CD4-positive, alpha-beta T cell treated with Interleukin-17A for 4 hours (primary cell): ENCODE measurements around the gene VTI1A.

Experiments used
- DNase-seq: peaks from one replicate; pipeline ENCODE4 v3.0.0-alpha.2; 2020; ENCODE audit warnings: mixed read lengths

VTI1A gene

DNA sequence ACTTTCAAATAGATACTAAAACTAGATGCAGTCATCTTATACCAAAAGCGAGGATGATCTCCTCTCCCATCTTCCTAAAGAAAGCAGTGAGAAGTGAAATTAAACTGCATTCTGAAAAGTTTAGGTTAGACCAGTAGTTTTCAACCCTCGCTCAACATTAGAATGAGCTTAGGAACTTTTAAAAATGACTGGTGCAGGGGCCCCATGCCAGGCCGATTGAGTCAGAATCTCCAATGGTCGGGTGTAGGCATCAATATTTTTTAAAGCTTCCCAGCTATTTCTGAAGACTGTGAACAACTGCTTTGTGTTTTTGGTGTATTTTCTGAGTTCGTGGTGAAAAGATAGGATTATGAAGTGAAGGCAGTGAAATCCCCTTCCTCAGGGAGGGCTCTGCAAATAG, 146.0 kb downstream of the VTI1A start:
- DNase-seq: no peak

DNA sequence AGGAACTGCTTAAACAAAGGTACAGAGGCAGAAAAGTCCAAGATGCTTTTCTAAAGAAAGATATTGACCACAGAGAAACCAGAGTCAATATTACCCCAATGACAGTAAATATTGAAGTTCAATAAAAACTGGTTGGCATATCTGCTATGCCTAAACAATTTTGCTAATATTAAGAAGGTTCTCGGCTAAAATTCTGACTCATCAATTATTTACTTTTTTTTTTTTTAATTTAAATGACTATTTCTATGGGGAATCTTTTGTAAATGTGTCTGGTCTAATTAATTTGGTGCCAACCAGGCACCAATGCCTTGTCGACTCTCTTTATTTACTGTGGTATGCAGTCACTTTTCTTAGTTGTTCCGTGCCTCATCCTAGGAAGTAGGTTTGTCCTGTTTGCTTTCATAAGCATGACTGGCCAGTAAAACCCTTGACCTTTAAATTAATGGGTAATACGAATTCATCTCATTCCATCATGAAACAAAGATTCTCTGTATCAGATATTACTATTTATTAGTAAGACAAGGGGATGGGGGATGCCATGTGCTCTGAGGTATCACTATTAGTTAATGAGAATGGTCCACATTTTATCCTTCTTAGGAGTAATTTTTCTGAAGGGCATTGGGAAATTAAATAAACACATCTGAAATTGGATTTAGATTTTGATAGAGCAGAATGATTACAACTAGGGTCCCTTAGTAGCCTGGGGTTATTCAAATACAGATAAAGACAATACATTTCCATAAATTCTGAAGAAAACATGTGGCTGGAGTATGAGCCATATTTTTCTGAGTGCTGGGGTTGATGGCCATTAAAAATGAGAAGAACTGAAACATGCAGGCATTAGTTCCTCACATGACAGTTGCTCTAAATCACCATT, 154.4 kb downstream of the VTI1A start:
- DNase-seq: no peak

DNA sequence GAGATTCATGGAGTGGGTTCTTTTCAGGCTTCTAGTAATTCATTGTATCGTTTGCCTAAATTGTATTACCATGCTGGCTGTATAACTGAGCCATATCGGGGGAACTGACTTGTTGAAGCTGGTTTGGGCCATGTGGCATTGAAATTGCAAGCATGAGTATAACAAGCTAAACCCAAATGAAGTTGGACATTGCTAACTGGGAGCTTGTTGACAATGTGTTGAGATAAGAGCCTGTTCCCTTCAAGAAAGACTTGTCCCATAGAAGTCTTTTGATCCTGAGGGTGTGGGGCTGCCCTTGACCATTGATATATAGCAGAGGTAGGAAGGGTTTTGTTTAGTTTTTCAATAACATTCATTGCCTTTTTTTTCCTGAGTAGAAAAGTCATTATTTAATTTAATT, 156.0 kb downstream of the VTI1A start:
- DNase-seq: no peak

DNA sequence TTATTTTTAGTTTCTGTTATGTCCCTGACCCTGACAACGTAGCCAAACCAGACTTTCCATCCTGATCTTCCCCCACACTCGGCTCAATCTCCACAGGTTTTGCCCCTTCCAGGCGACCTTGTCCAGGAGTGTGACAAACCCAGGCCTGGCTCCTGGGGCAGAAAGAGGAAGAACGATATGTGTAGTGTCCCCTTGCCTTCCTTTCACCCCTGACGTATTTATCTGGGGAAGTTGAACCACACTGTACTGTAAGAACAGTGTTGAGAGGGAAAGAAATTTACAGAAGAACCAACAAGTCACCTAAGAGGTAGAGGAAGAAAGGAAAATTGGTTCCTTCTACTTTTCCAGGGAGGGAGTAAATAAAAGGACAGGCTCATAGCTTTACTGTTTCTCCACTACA, 158.0 kb downstream of the VTI1A start:
- DNase-seq: no peak

DNA sequence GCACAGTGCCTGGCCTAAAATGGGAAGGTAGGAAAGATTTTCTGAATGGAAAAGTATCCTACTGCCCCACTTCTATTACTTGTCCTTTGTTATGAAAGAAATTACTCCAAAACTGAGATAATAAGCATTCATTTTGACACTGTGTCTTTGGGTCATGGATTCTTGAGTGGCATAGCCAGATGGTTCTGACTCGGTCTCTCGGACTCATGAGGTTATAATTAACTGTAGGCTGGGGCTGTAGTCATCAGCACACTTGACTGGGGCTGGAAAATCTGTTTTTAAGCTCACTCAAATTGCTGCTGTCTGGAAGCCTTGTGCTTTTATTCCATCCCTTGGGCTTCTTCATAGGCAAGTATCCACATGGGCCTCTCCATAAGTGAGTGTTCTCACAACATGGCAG, 160.5 kb downstream of the VTI1A start:
- no peak for DNase-seq

DNA sequence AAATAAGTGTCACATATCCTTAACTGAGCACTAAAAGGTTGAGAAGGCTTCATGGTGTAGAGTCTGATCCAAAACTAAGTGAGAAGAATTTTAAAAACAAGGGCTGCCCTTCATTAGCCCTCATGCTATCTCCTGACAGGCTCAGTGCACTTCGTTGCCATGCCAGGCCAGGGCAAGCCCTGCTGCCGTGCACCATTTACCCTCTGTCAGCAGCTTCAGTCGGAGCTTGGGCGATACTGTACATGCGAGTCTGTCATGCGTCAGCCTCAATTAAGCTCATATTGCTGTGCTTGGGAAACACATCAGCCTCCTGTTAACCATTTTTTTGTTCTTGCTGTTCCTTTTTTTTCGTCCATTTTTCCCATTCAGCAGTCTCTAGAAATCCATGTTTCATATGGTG, 166.6 kb downstream of the VTI1A start:
- DNase-seq: no peak

DNA sequence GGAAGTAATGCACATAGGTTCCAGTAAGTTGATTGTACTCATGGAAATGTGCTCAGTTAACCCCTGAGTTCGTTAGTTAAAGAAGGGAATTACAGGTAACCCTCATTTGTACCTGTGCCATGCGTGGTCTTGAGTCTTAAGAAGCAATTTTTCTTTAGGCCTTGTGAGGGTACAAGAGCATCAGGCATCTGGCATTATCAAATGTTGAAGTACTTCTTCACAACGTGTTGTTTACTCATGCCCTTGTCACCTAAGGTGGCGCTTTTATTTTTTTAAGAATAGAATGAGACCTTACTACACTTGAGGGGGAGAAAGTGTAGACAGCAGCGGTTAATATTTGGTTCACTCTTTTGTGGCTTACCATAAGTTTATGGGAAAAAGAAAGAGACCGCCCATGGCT, 167.1 kb downstream of the VTI1A start:
- DNase-seq: no peak

DNA sequence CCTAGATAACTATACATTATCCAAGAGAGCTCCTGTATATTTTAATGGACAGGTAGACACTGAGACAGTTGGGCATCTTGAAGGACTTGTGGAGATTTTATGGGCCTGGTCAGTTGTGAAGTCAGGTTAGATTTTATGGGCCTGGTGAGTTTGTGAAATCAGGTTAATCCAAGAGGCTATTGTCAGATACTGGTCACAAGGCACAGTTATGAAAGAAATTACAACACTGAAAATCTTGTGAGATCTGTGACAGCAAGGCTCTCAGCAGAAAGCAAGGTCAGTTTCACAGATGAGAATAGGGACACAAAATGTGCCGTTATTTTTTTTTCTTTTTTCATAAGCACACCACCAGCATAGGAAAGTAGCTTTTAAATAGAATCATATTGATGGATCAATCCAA, 167.6 kb downstream of the VTI1A start:
- no peak for DNase-seq

DNA sequence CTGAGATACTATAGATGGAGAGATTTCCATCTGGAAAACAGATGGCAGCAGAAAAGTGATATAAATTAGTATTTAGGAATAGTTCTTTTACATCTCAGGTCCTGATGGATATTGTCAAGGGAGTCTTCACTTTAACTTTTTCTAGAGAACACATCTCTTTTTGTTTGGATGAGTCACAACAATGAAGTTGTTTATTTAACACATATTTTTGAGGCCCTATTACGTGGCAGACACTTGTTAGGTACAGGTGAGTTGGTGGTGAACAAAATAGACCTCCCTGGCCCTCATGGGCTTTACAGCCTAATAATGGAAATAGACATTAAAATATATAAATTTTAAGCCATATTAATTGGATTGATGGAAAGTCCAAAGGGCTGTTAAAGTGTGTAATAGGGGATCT, 168.3 kb downstream of the VTI1A start:
- no peak for DNase-seq

DNA sequence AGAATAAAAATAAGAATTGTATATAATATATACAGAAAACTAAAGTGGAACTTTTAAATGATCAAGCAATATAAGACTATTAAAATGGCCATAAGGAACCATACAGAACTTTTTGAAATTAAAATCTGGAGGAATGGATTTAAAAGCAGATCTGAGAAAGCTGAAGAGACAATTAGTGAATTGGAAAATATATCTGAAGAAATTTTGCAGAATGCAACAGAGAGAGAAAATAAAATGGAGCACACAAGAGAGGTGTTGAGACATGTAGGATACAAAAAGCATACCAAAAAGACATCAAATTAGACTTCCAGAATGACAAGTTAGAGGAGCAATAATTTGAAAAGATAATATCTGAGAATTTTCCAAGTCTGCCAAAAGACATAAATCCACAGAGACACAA, 169.6 kb downstream of the VTI1A start:
- no peak for DNase-seq

DNA sequence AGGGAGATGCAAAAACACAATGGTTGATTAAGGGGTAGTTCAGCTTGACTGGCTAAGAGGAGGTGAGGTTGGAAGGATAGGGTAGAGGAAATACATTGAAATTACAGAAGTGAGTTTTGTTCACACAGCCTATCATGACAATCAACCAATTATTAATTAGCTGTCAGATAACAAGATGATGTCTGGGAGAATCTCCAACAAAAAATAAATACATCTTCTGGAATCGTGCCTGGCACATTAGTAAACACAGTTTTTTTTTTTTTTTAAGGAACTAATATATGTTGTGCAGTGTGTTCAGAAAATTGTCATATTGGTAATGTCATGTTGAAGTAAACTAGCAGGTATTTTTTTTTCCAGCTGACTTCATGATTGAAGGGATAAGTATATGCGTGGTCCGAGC, 171.8 kb downstream of the VTI1A start:
- DNase-seq: no peak

DNA sequence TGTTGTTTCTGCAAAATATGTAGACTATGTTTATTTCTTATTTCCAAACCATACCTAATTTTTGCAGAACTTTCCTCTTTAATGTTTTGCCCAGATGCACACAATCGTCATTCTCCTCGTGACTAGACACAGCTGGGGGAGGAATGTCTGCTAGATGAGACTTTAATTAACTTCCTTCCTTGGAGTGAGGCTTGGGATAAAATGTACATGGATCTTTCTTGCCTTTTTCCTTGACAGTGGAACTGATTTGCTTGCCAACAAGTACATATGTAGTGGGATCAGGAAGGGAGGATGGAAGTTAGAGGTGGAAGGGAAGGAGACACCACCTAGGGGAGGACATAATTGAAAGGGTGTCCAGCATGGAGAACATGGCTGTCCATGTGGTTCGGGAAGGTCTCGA, 172.5 kb downstream of the VTI1A start:
- DNase-seq: no peak

DNA sequence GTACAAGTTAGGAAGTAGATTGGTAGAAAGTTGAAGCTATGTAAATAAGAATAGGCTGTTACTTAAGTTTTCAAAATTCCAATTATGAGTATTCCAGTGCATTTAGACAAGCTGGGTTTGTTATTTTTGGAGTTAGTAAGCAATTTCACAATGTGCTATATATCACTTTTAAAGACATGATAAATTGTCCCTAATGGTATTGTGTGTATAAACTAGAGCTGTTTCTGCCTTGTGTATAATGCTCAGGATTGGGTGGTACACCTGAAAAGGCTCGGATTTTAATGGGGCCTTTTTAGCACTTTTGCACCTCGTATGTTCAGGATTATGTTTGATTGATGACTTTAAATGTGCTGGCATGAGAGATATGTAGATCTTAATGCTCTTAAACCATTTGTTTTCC, 175.8 kb downstream of the VTI1A start:
- no peak for DNase-seq

DNA sequence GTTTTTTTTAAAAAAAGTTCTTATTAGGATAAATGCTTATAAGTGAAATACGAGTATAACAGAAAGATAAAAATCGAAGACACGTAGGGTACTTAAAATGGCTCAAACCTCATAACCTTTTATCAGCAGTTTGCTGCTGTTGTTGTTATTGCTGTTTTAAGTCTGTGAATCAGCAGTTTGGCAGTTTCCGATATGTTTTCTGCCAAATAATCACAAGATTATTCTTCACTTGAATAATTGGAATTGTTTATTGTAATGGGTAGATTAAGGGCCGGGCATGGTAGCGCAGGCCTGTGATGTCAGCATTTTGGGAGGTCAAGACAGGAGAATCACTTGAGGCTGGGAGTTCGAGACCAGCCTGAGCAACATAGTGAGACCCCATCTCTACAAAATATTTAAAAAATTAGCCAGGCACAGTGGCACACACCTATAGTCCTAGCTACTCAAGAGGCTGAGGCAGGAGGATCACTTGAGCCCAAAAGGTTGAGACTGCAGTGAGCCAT, 177.6 kb downstream of the VTI1A start:
- no peak for DNase-seq

DNA sequence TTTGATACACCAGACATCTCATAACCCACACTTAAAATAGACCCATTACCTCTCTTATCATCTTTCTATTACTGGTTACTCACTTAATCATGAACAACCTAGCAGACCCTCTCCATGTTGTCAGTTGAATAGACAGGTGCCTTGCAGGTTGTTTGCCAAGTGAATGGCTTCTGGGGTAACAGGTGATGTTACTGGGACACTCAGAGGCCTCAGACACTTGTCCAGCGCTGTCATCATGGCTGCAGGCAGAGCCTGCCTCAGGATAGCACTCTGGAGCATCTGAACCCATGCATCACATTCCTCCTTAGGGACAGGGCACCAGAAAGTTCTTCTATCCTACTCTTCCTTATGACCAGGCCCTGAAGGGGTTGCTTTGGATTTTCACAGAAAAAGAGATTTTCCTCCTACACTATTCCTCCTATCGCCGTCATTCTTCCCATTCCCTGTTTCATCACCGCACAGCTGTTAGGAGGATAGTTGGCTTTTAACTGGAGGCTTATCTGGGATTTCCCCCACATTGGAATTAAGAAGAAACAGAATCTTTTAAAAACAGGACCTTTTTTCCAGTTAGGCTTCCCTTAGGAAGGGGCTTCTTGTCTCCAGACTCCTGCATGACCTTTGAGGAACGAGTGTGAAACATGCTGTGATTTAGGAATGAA, 182.1 kb downstream of the VTI1A start:
- no peak for DNase-seq

DNA sequence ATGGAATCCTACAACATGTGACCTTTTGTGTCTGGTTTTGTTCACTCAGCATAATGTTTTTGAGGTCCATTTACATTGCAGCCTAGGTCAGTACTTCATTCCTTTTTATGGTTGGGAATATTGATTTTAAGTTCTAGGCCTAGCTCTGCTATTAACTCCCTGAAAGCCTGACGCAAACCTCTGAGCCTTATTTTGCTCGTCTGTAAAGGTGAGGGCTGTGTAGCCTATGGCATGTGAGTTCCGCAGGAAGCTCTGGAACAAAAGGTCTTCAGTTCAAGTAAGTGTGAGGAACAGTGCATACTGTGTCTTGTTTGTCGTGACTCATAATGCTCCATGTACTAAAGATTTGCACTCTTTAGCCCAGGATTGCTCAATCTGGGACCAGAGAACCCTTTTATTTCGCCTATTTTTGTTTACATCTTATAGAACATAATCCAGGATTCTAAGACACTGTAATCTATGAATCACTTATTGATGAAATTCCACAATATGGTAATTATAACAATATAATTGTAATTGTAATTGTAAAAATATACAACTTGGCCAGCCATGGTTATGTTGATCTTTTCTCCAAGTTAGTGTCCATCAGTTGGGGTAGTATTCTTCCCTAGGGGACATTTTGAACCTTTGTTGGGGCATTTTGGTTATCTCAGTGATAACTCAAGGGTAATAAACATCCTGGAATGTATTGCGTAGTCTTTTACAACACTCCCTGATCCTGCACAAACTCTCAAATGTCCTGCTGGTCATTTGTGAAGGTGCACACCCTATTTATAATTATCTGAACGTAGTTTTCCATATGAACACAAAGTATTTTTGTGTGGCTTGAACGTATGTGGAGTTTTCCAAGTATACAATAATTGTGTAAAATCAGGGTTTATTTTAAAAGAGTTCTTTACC, 184.7 kb downstream of the VTI1A start:
- no peak for DNase-seq

DNA sequence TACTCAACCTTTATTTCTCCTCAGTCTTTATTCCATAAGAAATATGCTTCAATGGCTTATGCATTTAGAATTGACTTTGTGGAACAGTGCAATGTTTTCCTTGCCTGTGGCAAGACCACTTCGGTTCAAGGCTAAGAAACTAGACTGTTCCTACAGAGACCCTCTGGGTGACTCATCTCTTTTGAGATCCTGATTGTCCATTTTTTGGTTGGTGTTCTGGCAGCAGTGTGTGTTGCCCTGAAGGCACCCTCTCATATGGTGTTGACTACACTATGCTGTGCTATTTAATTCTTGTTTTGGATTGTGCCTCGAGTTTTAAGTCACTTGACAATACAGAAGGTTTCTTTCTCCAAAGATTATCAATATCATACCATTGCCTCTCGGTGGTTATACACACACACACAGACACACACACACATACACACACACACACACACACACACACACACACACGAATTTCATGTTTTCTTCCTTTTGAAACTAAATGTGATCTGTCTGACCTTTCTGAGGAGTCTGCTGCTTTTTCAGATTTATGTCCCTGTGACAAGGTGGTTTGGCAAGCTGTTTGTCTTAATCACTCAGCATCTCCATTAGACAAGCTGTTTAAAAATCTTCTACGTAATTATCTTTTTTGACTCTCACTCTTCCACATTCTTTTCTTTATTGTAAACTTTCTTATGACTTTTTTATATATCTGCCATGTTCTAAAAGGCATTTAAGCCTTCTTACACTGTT, 187.2 kb downstream of the VTI1A start:
- no peak for DNase-seq

DNA sequence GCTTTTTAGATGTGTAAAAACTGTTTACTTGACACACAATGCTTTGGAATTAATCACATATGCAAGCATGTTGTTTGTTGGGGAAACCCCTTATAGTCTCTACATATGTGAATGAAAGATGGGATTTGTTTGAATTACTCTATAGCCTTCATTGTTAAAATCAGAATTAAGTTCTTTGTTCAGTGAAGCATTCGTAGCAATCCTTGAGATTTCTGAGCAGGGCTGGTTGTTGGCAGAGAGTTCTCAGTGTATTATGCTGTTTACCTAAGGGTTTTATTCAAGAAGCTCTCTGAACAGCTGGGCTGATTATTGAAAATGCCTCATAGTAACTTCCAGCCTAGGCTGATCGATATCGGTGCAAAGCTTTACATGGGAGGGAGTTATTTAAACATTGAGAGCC, 190.9 kb downstream of the VTI1A start:
- DNase-seq: no peak

DNA sequence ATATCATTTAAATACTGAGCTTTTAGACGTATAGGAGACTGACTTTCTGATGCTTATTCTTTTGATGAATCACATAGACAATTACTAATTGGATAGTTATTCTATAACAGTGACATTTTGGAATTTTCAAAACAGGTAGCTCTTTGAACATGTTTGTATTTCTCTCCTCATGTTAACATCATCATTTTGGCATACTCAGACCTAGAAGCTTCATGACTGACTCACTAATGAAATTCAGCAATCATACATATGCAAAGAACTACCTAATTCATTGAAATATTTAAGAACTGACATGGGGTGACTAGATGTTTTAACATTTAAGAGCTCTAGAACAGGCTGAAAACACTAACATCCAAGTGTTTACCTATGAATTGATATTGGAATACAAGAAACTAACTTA, 192.3 kb downstream of the VTI1A start:
- no peak for DNase-seq

DNA sequence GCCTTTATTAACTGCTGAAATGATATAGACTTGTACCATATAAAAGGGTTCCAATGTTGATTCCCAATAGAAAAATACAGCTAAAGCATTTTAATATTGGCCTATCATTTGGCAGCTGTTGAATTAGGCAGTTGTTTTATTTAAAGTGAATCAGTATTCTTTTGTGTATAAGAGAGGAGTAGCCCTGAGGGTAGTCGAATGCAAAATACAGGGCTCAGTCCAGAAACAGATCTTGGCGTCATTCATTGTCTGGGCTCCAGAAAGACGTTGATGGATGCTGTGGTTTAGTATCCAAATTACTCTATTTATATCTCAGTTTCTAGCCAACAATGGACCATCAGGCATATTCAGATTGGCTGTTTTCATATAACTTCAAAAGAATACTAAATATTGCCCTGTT, 193.6 kb downstream of the VTI1A start:
- no peak for DNase-seq

DNA sequence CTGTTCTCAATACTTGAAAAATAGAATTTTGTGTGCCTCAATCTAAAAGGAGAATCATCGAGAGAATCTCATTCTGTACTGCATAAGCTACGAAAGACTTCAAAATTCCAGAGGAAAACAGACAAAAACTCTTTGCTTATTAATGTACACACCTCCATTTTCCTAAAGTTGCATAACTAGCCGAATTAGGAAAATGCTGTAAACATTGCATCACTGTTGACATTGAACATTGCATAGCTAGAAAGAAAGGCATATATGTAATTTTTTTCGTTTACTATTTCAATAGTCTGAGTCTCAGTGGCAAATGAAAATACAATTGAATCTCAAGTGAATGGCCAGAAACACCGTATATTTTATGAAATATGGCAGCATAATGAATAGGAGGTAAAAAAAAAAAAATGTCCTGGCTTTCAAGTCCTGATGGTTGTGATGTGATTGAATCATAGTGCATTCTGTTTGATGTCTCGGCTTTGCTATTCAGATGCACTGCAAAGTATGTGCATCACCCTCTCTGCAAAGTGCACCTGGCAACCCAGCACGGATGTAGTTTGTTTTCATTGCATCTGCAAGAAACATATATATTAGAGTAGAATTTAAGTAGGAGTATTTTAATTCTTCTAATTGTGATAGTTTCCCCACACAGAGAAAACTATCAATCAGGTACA, 196.7 kb downstream of the VTI1A start:
- no peak for DNase-seq

DNA sequence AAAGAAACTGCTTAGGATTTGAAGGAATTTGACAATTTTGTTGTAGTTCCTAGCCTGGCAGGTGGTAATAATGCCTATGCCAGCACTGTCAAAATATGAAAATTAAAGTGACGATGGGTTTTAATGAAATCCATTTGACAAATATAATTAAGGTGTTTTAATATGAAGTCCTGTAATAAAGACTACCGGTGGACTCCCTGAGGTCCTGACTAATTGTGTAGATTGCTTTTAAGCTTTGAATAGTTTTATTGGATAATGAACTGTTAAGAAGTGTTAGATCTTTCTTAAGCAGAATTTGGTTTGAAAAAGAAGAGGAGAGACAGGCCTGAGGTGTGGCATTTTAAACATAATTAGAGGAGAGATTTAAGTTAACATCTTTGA, 197.2 kb downstream of the VTI1A start:
- no peak for DNase-seq
